Esophagus (tissue), 2 donors: Measurements from ENCODE around the gene TRMT11. TPM values are rescaled to one million over a fixed set of nuclear protein-coding genes. Genes with fewer than 3 reads are reported as not detected.
"Not testable (repeated sequence)": the region's sequence is repeated elsewhere in the genome, so short reads cannot be mapped to it uniquely, and the experiment has no call there.

Experiments used
- H3K27ac ChIP-seq, 2 donors: one replicate each; pipeline ENCODE4 v1.5.1; 2013; ENCODE audit warnings: low read depth in 2 of 2, mild to moderate bottlenecking in 2 of 2, inconsistent platforms in 1 of 2, low read length in 1 of 2, moderate library complexity in 1 of 2
- H3K27me3 ChIP-seq, 2 donors: one replicate each; pipeline ENCODE4 v1.6.1; 2013; ENCODE audit warnings: low read length in 2 of 2, control low read depth in 1 of 2, mild to moderate bottlenecking in 1 of 2; ENCODE audit not compliant: insufficient read depth in 2 of 2, control insufficient read depth in 1 of 2
- H3K36me3 ChIP-seq, 2 donors: one replicate each; pipeline ENCODE4 v1.6.1; 2013; ENCODE audit warnings: low read length in 1 of 2; ENCODE audit not compliant: control insufficient read depth in 2 of 2, insufficient read depth in 2 of 2
- H3K4me1 ChIP-seq, 2 donors: one replicate each; pipeline ENCODE4 v1.6.1; 2013; ENCODE audit warnings: low read length in 1 of 2; ENCODE audit not compliant: control insufficient read depth in 2 of 2, insufficient read depth in 2 of 2
- H3K4me3 ChIP-seq, 2 donors: one replicate each; pipeline ENCODE4 v1.5.1; 2013; ENCODE audit warnings: low read length in 2 of 2, mild to moderate bottlenecking in 2 of 2, low read depth in 1 of 2, moderate library complexity in 1 of 2
- H3K9me3 ChIP-seq, 2 donors: one replicate each; pipeline ENCODE4 v1.6.1; 2013; ENCODE audit warnings: mild to moderate bottlenecking in 2 of 2, low read depth in 1 of 2, low read length in 1 of 2, moderate library complexity in 1 of 2; ENCODE audit not compliant: control insufficient read depth in 2 of 2, insufficient read depth in 1 of 2
- WGBS, 2 donors: extraction: QIAGEN DNeasy Blood & Tissue Kit; methylation state at CpG; one replicate each; pipeline ENCODE4 v1.1.7; 2013; 5-methylcytosine and 5-hydroxymethylcytosine counted together
- polyA plus RNA-seq, 2 donors: library from polyadenylated mRNA; stranded (reverse); fragments of 200-250 nt; gene quantifications; one replicate each; pipeline ENCODE4 v1.2.3, GENCODE V29; 2013
- donor health status: healthy with polysubstance abuse.
- donor health status: Bipolar disorder and iron deficiency.

TRMT11 gene
- polyA plus RNA-seq, 2 donors = 6.7 to 10.3 TPM

- Histone ChIP-seq H3K27ac (no peak overlapping the region), H3K4me3 (no peak overlapping the region), H3K9me3 (no peaks in the 10 kb centered on the region), H3K27me3 (no peaks in the 10 kb centered on the region), H3K36me3 (peaks cover 0 to 3% of the 10 kb centered on the region in 2 donors), H3K4me1 (no peaks in the 10 kb centered on the region)
Measured at GRCh38 chr6:126007800-126008199, 21.5 kb downstream of the TRMT11 start.

GRCh38 chr6:126010040-126010439, 23.7 kb downstream of the TRMT11 start:
- Histone ChIP-seq H3K36me3 (peaks cover 3 to 4% of the 10 kb centered on the region in 2 donors), H3K4me3 (no peak overlapping the region), H3K27me3 (no peaks in the 10 kb centered on the region), H3K27ac (no peak overlapping the region), H3K9me3 (no peaks in the 10 kb centered on the region), H3K4me1 (no peaks in the 10 kb centered on the region)
- WGBS, 2 donors = 82 to 84% methylated on average over 4 of the region's 4 CpGs

GRCh38 chr6:126015863-126016262, 29.5 kb downstream of the TRMT11 start:
- H3K27ac ChIP-seq = no peak overlapping the region
- WGBS, 2 donors = 77 to 81% methylated on average over 1 of the region's 1 CpG
- H3K36me3 ChIP-seq = peaks cover 3 to 4% of the 10 kb centered on the region in 2 donors

GRCh38 chr6:126016591-126016990, 30.3 kb downstream of the TRMT11 start:
- Histone ChIP-seq H3K36me3 (peaks cover 4% of the 10 kb centered on the region in 2 donors), H3K27ac (no peak overlapping the region), H3K4me1 (no peaks in the 10 kb centered on the region), H3K4me3 (no peak overlapping the region), H3K27me3 (no peaks in the 10 kb centered on the region), H3K9me3 (no peaks in the 10 kb centered on the region)
- WGBS, 2 donors = 92 to 95% methylated on average over 2 of the region's 2 CpGs

More at GRCh38 chr6:126015863-126016262, 29.5 kb downstream of the TRMT11 start:
- no peaks in the 10 kb centered on the region for H3K9me3 ChIP-seq
- H3K4me1 ChIP-seq = no peaks in the 10 kb centered on the region
- no peaks in the 10 kb centered on the region for H3K27me3 ChIP-seq
- H3K4me3 ChIP-seq = no peak overlapping the region

- H3K4me1 ChIP-seq = no peaks in the 10 kb centered on the region
- H3K27me3 ChIP-seq = no peaks in the 10 kb centered on the region
- no peak overlapping the region for H3K4me3 ChIP-seq
- no peak overlapping the region for H3K27ac ChIP-seq
- no peaks in the 10 kb centered on the region for H3K9me3 ChIP-seq
- peaks cover 4% of the 10 kb centered on the region in 2 donors for H3K36me3 ChIP-seq
Measured at GRCh38 chr6:126017668-126018067, 31.3 kb downstream of the TRMT11 start.

- Histone ChIP-seq H3K36me3 (peaks cover 0 to 6% of the 10 kb centered on the region in 2 donors), H3K9me3 (no peaks in the 10 kb centered on the region)
- WGBS, 2 donors = 96 to 98% methylated on average over 5 of the region's 5 CpGs
Measured at GRCh38 chr6:126020305-126021050, 34.1 kb downstream of the TRMT11 start.

GRCh38 chr6:126023474-126023873, 37.1 kb downstream of the TRMT11 start:
- not testable (repeated sequence) for H3K4me1 ChIP-seq, H3K36me3 ChIP-seq, H3K9me3 ChIP-seq, H3K4me3 ChIP-seq, H3K27me3 ChIP-seq, H3K27ac ChIP-seq
- WGBS, 2 donors = 92 to 99% methylated on average over 3 of the region's 3 CpGs

More at GRCh38 chr6:126020305-126021050, 34.1 kb downstream of the TRMT11 start:
- Histone ChIP-seq H3K4me1 (no peaks in the 10 kb centered on the region), H3K27me3 (no peaks in the 10 kb centered on the region), H3K4me3 (no peak overlapping the region), H3K27ac (no peak overlapping the region)

- Histone ChIP-seq H3K9me3 (no peaks in the 10 kb centered on the region), H3K27ac (no peak overlapping the region)
- 81 to 87% methylated on average over 2 of the region's 2 CpGs for WGBS, 2 donors
Measured at GRCh38 chr6:126026001-126026400, 39.7 kb downstream of the TRMT11 start.

GRCh38 chr6:126027601-126028000, 41.3 kb downstream of the TRMT11 start:
- Histone ChIP-seq H3K4me3 (no peak overlapping the region), H3K9me3 (no peaks in the 10 kb centered on the region), H3K27me3 (no peaks in the 10 kb centered on the region), H3K36me3 (peaks cover 0 to 2% of the 10 kb centered on the region in 2 donors), H3K27ac (no peak overlapping the region), H3K4me1 (no peaks in the 10 kb centered on the region)

More at GRCh38 chr6:126026001-126026400, 39.7 kb downstream of the TRMT11 start:
- Histone ChIP-seq H3K4me1 (no peaks in the 10 kb centered on the region), H3K4me3 (no peak overlapping the region), H3K36me3 (peaks cover 0 to 2% of the 10 kb centered on the region in 2 donors), H3K27me3 (no peaks in the 10 kb centered on the region)

GRCh38 chr6:126030045-126030444, 43.7 kb downstream of the TRMT11 start:
- H3K4me1 ChIP-seq = no peaks in the 10 kb centered on the region
- H3K27ac ChIP-seq = no peak overlapping the region
- no peaks in the 10 kb centered on the region for H3K36me3 ChIP-seq
- no peaks in the 10 kb centered on the region for H3K27me3 ChIP-seq
- no peak overlapping the region for H3K4me3 ChIP-seq
- 75 to 78% methylated on average over 2 of the region's 2 CpGs for WGBS, 2 donors
- no peaks in the 10 kb centered on the region for H3K9me3 ChIP-seq
